Left lobe of liver (tissue), 2 donors: ENCODE results near the gene NHS. TPM values are rescaled to one million over a fixed set of nuclear protein-coding genes. Genes with fewer than 3 reads are reported as not detected.

Experiments used
- ATAC-seq: fragments of 200-7000 bp; cut with Tn5 transposase; one replicate; pipeline ENCODE4 v1.9.1; 2020; ENCODE audit warnings: mild to moderate bottlenecking, moderate library complexity
- DNase-seq: peaks from one replicate; pipeline ENCODE4 v3.0.0-alpha.2; 2020; ENCODE audit warnings: low spot score
- total RNA-seq: library from RNA; stranded (reverse); gene quantifications from one replicate; pipeline ENCODE4 v1.2.1, GENCODE V29; 2021
- donor health status: DM: no; HTN: no; CAD: no; lungs with moderate emphysema.
- donor health status: DM: no; HTN: yes; CAD: no.

Gene NHS
- total RNA-seq, 1 donor from 2014 or later, result 0.10 TPM

DNA sequence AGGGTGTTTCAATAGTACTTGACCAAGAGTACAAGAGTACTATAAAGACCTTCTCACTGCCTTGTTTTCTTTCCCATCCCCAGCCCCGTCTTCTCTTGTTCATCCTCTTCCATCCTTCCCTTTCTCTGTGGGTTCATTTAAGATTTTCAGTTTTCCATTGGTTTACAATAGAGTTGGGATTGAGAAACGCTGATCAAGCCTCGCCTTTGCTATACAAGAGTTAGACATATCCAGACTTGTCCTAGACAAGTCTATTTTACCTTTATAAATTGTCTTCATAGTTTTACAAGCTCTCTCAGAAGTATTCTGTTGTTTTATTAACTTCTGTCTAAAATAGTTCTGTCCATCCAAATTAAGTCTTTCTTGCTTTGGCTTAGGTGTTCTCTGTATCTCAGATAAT, 332.7 kb downstream of the NHS start:
- no peak for ATAC-seq

DNA sequence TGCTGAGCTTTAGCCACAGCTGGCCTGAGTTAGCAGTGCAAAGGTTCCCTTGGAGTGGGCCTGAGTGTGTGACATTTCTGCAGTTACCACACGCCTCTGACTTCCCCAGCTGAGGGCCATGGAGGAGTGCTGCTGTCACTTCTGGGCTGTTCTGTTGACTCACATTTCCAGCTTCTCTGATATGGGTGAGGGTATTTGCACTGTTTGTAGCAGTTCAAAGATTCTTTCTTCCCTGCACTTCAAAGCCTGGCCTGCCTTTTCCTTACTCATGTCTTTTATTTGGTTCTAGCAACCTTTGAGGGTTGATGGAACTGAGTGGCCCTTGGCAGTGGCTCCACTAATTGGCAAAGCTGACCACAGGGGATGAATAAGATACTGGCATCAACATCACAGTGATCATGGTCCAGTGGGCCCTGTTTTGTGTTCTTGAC, 335.9 kb downstream of the NHS start:
- ATAC-seq, result no peak
- no peak for DNase-seq

More for the DNA sequence above, 332.7 kb downstream of the NHS start:
- no peak for DNase-seq

DNA sequence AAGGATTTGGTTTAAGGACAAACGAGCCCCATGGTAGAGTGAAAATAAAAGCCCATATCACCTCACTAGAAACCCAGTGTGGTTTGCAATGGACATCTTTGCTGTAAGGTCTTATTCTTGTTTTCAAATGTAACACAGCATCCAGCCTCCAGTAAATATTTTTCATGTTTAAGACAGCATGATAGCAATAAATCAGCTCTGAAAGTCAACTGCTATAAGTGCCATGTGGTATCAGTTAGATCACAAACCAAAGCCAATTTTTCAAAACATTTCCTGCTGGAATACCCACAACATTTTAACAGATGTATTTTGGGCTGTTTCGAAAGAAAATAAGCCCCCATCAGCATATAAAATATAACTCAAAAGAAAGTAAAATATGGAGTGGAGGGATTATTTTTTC, 338.3 kb downstream of the NHS start:
- DNase-seq (no peak), ATAC-seq (no peak)

DNA sequence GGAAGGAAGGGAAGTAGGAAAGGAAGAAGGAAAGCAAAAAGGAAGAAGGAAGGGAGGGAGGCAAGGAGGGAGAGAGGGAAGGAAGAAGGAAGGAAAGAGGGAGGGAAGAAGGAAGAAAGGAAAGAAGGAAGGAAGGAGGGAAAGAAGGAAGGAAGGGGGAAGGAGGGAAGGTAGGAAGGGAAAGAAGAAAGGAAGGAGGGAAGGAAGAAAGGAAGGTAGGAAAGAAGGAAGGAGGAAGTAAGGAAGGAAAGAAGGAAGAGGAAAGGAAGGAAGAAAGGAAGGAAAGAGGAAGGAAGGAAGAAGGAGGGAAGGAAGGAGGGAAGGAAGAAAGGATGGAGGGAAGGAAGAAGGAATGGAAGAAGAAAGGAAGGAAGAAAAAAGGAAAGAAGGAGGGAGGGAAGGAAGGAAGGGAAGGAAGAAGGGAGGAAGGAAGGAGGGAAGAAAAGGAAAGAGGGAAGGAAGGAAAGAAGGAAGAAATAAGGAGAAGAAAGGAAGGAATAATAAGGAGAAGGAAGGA, 343.7 kb downstream of the NHS start:
- ATAC-seq (no peak), DNase-seq (no peak)

DNA sequence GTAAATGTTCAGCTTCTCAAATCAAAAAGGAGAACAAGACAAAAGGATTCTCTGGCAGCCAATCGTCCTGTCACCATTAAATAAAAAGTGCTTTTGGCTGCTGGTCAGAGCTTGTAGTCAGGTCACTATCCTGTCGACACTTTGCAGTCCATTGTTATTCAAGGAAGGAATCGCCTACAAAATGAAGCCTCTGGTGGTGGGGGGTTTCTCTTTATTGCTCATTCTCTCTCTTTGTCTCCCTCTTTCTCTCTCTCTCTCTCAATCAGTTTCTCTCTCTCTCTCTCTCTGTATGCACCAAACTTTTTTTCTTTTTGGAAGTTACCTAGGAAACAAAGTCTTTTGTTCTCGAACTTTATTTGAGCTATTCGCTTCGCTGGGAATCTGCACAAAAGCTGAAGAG, 344.7 kb downstream of the NHS start:
- no peak for ATAC-seq
- no peak for DNase-seq

DNA sequence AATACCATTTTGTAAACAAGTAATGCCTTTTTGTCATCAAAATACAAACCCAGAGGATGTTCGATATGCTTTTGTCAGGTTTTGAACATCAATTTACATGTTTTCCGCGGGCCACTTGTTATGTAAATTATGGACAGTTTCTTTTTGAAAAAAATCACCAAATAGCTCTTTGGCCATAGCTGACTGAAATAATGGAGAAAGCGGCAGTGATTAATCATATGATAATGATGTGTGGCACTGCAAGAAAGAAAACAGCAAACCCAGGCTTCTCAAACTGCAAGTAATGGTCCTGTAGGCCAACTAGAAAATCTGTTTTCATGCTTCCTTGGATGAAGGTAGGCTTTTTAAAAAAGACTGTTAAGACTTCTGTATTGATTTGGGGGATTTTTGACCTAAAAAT, 346.7 kb downstream of the NHS start:
- ATAC-seq (no peak), DNase-seq (no peak)

DNA sequence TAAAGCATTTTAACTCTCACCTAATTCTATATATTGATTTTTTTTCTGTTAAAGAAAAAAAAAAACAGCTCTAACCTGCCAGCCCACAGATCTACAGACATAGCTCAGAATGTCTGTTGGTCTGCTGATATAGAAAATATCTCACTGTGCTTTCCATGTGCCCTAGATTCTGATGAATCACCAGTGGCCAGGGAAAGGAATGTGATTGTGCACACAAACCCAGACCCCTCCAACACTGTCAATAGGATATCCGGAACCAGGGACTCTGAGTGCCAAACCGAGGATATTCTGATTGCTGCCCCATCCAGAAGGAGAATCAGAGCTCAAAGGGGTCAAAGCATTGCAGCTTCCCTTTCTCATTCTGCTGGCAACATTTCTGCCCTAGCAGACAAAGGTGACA, 350.2 kb downstream of the NHS start:
- ATAC-seq (no peak), DNase-seq (no peak)

DNA sequence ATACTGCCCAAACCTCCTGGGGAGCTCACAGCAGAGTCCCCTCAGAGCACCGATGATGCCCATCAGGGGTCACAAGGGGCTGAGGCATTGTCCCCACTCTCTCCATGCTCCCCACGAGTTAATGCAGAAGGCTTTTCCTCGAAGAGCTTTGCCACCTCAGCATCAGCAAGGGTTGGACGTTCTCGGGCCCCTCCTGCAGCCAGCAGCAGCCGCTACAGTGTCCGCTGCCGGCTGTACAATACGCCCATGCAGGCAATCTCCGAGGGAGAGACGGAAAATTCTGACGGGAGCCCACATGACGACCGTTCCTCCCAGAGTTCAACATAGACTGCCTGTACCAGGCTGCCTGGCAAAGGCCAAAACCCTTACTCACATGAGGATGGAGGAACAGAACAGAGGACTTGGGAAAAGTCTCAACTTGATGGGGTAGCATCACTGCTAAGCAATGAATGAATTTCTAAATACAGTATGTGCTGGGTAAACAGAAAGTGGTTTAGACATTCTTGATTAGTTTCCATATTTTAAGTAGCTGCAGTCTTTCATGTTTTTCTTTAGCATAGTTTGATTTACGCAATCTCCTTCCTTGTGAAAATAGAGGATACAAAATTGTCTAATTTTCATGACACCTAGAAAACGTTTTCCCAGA, 357.3 kb downstream of the NHS start:
- DNase-seq (no peak), ATAC-seq (no peak)

DNA sequence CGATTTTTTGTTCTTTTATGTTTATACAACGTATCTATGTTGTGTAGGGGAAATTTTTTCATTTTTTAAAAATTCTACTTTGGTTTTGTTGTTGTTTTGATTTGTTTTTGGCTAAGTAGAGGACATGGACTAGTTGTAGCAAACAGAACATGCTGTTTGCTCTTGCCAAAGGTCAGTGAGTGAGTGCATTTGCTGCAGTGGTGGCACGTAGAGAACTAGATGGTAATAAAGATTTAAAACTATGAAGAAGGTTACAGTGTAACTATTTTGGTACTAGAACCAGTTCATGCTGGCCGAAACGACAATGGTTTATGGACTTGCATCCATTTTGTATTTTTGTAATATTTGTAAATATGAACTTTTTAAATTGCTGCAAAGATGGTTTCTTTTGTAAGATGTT, 360.4 kb downstream of the NHS start:
- DNase-seq (no peak), ATAC-seq (no peak)

DNA sequence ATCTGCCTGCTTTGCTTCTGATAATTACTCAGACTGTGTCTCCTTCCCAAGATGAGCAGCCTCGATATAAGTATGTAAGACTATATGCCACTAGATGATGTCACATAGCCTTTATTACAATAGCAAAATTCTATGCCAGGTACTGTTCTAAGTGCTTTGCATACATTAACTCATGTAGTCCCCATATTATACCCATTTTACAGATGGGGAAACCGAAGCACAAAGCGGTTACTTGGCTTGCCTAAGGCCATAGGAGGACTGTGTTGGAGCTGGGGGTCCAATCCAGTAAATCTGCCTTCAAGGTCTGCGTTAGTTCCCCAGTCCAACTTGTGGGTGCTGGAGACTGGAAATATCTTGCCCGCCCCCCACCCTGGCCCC, 361.5 kb downstream of the NHS start:
- ATAC-seq (no peak), DNase-seq (no peak)

DNA sequence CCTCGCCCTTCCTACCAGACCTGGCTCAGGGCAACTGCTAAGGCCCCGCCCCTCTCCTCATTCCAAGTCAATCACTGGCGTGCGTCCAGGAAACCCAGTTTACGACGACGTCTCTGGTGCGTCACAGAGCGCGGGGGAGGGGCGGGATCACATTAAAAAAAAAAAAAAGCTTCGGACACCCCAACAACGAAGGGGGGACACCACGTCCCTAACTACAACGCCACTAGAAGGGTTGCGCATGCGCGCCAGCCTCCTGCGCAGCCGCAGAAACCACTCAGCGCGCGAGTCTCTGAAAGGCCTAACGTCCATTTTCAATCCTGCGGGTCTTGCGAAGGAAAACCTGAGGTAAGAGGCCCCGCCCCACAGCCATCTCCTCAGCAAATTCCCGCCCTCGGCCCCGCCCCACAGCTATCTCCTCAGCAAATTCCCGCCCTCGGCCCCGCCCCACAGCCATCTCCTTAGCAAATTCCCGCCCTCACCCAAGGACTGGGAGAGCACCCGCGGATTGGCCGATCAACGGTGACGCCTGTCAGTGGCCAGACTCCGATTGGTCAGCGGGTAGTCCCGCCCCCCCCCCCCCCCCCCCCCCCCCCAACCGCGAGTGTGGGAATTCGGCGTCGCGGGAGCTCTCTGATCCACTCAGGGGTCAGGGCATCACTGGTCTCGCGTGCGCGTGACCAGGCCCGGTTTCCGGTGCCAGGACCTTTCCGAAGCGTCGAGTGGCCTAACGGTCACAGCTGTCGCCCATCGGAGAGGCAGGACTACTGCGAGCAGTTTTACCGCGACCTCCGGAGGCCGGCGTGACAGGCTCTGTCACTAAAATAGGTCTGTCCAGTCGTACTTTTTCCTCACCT, 362.1 kb downstream of the NHS start, which contains the start of gene SCML1:
SCML1 (plus strand) TSS at position 638 of the 854 bp plus-strand sequence. CDS start 6,694 bp downstream, outside the sequence.
- DNase-seq, result peak; percentile 96
- peak; percentile 88 for ATAC-seq

DNA sequence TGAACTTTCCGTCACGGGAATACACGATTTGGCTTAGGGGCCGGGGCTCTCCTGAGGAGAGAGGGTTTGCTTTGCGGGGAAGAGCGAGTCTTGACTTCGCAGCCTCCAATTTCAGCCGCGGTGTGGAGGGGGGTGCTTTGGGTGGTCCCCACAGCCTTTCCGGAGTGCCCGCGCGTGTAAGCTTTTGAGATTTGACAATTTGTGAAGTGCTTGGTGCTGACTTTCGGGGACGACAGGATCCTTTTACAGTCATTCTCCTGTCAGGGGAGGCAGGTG, 362.6 kb downstream of the NHS start:
- ATAC-seq (no peak), DNase-seq (no peak)

DNA sequence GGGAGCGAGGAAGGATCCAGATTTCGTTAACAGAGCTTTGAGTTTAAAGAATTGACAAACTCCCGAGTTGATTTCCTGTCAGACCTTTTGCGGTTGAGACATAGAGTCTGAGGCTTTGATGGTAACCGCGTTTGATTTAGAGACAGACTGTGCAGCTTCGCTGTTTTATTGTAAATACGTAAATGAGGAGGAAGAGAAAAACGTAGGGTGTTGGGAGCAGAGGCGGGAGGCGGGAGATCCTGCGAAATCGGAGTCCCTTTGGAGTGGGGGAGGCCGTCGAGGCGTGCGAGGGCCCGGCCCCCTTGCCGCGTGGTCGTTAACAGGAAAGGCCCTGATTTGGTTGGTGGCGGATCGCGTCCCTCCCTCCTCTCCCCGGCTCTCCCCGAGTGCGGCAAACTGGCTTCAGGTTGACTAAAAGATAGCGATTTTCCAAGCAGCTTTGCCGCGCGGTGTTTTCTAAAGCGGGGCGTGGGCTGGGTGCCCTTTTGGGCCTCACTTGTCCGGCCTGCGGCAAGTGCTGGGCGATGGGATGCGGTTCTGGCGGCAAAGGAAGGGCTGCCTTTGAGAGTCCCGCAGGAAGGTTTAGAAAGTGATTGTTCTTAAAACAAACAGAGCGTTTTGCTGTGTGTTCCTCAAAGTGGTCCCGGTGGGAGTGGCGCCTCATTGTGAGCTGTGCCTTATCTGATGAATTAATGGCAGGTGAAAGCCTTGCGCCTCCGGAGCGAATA, 363.1 kb downstream of the NHS start:
- DNase-seq (peak; percentile 59), ATAC-seq (peak; percentile 46)

DNA sequence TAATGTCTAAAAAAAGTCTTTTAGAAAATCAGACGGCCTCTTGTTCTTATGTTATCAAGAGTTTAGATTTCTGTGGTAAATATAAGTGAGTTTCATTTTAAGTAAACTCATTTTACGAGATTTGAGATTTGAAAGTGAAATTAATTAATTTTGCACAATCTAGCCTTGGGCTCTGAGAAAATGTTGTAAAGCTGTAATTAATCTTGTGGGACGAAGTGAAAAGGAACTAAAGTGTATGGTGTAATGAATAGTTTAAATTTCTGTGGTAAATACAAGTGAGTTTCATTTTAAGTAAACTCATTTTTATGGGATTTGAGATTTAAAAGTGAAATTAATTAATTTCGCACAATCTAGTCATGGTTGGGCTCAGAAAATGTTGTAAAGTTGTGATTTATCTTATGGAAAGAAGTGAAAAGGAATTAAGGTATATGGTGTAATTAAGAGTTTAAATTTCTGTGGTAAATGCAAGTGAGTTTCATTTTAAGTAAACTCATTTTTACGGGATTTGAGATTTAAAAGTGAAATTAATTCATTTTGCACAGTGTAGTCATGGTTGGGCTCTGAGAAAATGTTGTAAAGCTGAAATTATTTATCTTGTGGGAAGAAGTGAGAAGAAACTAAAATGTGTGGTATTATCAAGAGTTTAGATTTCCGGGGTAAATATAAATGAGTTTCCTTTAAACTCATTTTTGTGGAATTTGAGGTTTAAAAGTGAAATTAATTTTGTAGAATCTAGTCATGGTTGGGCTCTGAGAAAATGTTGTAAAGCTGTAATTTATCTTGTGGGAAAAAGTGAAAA, 363.9 kb downstream of the NHS start:
- DNase-seq (no peak), ATAC-seq (no peak)

DNA sequence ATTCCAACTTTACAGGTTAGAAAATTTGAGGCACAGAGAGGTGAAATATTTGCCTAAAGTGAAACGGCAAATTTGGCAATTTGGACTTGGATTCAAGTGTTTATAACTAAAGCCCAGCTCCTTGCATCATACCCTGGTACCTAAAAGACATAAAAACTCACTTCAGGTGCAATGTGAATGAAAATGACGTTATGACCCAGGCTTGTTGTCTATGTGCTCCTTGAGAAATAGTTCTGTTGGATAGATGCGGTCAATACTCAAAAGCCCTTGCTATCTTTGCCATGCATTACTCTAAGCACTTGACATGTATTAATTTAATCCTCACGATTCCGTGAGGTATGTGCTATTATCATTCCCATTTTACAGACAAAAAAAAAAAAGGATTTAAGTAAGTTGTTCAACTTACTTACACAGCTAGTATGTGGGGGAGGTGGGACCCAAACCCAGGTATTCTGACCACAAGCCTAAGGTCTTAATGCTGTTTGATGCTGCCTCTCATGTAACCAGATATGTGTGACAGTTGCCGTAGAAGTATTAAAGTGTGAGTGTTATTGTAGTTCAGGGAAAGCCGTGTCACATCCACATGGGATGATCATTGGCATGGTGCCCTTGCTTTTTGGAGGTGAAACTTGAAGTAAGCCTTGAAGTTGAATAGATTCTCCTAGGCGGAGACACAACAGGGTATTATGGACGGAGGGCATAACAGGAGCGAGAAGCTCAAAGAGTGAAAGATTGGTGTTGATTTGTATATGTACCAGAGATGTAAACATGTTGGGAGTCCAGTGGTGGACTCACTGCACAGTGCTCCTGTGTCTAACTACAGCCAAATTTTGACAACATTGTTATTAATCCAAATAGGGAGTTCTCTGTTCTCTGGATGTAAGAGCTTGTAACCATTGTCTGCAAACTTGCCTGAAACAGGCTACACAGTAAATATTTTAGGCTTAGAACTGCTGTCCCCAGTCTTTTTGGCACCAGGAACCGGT, 365.4 kb downstream of the NHS start:
- no peak for DNase-seq
- no peak for ATAC-seq

DNA sequence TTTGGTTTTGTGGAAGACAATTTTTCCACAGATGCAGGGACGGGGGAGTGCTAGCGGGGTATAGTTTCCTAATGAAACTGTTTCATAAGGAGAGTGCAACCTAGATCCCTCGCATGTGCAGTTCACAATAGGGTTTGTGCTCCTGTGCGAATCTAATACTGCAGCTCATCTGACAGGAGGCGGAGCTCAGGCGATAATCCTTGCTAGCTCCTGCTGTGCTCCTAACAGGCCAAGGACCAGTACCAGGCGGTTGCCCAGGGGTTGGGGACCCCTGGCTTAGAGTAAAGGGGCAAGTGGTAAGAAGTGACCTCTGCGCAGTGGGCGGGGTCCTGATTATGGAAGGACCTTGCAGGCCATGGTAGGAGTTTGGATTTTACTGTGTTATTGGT, 366.1 kb downstream of the NHS start:
- DNase-seq (no peak), ATAC-seq (no peak)

DNA sequence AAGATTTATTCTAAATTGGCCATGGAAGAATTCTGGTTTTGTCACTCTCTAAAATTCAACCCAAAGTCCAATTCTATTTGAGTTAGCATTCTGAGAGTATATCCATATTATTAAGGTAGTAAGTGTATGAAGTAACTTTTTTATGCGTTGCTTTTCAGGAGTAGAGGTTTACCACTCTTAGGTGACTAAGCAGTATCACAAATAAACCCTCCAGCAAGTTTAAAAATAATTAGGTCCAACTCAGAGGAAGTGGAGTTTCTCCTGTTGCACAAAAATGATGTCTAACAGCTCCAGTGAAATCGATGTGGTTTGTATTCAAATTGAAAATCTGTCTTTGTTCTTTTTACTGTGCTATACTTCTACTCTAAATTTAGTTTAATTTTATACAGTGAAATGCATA, 368.9 kb downstream of the NHS start:
- ATAC-seq (no peak), DNase-seq (no peak)

DNA sequence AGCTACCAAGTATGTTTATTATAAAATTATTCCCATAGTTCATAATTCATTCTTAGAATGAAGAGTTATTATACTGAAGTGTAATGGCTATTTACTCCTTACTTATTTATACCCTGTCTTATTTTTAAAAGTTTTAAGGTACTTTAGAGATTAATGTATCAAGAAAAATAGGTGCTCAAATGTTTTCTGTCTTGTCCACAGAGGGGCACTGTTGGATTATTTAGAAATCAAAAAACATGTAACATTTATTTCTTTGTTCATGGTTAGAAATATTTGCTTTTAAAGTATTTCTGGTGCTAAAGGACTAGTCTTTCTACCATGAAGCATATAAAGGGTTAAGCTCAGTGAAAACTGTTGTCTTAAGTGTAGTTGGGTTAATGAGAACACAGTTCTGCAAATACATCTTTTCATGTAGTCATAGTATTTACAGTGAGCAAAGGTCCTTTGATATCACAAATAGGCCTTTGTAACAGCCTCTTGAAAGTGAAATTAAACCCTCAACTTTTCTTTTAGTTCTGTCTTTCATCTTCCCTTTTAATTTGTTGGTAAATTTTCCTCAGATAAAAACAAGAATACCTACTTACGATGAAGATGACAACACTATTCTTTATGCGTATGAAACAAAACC, 370.0 kb downstream of the NHS start:
- ATAC-seq (peak; percentile 43), DNase-seq (no peak)

DNA sequence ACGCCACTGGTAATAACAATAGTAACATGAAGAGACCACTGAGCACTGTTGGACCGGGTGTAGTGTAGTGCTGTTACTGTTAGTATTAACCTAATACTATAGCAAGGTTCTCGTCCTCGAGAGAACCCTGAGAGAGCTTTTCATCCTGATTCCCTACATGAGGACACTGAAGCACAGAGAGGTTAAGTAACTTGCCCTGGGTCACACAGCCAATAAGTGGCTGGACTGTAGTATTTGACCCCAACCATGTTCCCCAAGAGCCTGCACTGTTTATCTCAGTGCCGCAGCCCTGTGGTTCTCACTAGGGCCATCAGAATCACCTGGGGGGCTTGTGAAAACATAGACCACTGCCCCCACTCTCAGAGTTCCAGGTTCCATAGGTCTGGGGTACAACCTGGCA, 372.7 kb downstream of the NHS start:
- ATAC-seq (no peak), DNase-seq (no peak)
